Activated T-cell treated with anti-CD3 and anti-CD28 coated beads, Interleukin-2, amount 50 U/mL, for 1 hour (primary cell): ENCODE results near the gene C5orf52.
"Not testable (repeated sequence)": the region's sequence is repeated elsewhere in the genome, so short reads cannot be mapped to it uniquely, and the experiment has no call there.

Experiments
- DNase-seq: peaks from one replicate; pipeline ENCODE4 v3.0.0-alpha.2; 2020

C5orf52 gene

GRCh38 chr5:157727858-157728257 is 56.5 kb downstream of the C5orf52 start:
- DNase-seq: not testable (repeated sequence)
